G401 (cell line): ENCODE results near the gene SPTSSB. TPM values are rescaled to one million over a fixed set of nuclear protein-coding genes. Genes with fewer than 3 reads are reported as not detected.
A peak's percentile ranks its signal among the peaks of the same experiment; 100 is the strongest.

Experiments
- DNase-seq: peaks from one replicate; pipeline ENCODE4 v3.0.0-alpha.2; 2015; ENCODE audit warnings: low spot score
- in situ Hi-C: cut with HindIII; loops from 2 replicates; pipeline ENCODE4 v1.10.0; 2016; ENCODE audit warnings: low sequenced_read_pairs, mixed read lengths
- total RNA-seq: library from RNA; depleted of rRNA; stranded (reverse); fragments of >200 nt; shearing (Covaris generic); gene quantifications from 2 replicates; pipeline ENCODE4 v1.2.3, GENCODE V29; 2014

The SPTSSB gene
- total RNA-seq, 1 experiment from 2014 or later: not detected

GRCh38 chr3:161393803-161394202, 22.5 kb upstream of the SPTSSB start:
- in situ Hi-C loops: no loop called here
- no peak for DNase-seq

GRCh38 chr3:161393310-161393709, 22.0 kb upstream of the SPTSSB start:
- no peak for DNase-seq
- in situ Hi-C loops: no loop called here

- in situ Hi-C loops: no loop called here
Observed at GRCh38 chr3:161392853-161393252, 21.5 kb upstream of the SPTSSB start.

GRCh38 chr3:161390200-161390599, 18.9 kb upstream of the SPTSSB start:
- in situ Hi-C loops: no loop called here
- no peak for DNase-seq

More at GRCh38 chr3:161392853-161393252, 21.5 kb upstream of the SPTSSB start:
- no peak for DNase-seq

- in situ Hi-C loops: no loop called here
- DNase-seq: no peak
Observed at GRCh38 chr3:161389445-161390035, 18.2 kb upstream of the SPTSSB start.

GRCh38 chr3:161388855-161389254, 17.5 kb upstream of the SPTSSB start:
- no peak for DNase-seq
- in situ Hi-C loops: no loop called here

GRCh38 chr3:161386991-161387770, 15.9 kb upstream of the SPTSSB start:
- no peak for DNase-seq
- in situ Hi-C loops: no loop called here

- peak; percentile 94 for DNase-seq
- in situ Hi-C loops: no loop called here
Observed at GRCh38 chr3:161372321-161373260, 1.3 kb upstream of the SPTSSB start.

- DNase-seq: peak; percentile 36
- in situ Hi-C loops: no loop called here
Observed at GRCh38 chr3:161369531-161369930, 1.8 kb downstream of the SPTSSB start.

GRCh38 chr3:161366094-161366493, 5.2 kb downstream of the SPTSSB start:
- in situ Hi-C loops: no loop called here
- DNase-seq: no peak

GRCh38 chr3:161358488-161358887, 12.8 kb downstream of the SPTSSB start:
- DNase-seq: no peak
- in situ Hi-C loops: no loop called here

GRCh38 chr3:161356287-161356686, 15.0 kb downstream of the SPTSSB start:
- no peak for DNase-seq
- in situ Hi-C loops: no loop called here

- in situ Hi-C loops: no loop called here
- no peak for DNase-seq
Observed at GRCh38 chr3:161355508-161355907, 15.8 kb downstream of the SPTSSB start.

- DNase-seq: no peak
Observed at GRCh38 chr3:161354554-161354953, 16.8 kb downstream of the SPTSSB start.

GRCh38 chr3:161351330-161351729, 20.0 kb downstream of the SPTSSB start:
- no peak for DNase-seq
- in situ Hi-C loops: no loop called here

More at GRCh38 chr3:161354554-161354953, 16.8 kb downstream of the SPTSSB start:
- in situ Hi-C loops: no loop called here

GRCh38 chr3:161350916-161351315, 20.4 kb downstream of the SPTSSB start:
- in situ Hi-C loops: no loop called here
- DNase-seq: no peak

- in situ Hi-C loops: no loop called here
- peak; percentile 73 for DNase-seq
Observed at GRCh38 chr3:161349529-161350312, 21.6 kb downstream of the SPTSSB start.

GRCh38 chr3:161348796-161349400, 22.4 kb downstream of the SPTSSB start:
- DNase-seq: peak; percentile 78
- in situ Hi-C loops: no loop called here

- DNase-seq: no peak
- in situ Hi-C loops: no loop called here
Observed at GRCh38 chr3:161347726-161348125, 23.6 kb downstream of the SPTSSB start.
